CD4-positive, alpha-beta T cell treated with Interleukin-17A for 4 hours (primary cell): ENCODE data around the gene SLC35D1.
A peak's percentile ranks its signal among the peaks of the same experiment; 100 is the strongest.
"Not testable (repeated sequence)": the region's sequence is repeated elsewhere in the genome, so short reads cannot be mapped to it uniquely, and the experiment has no call there.

Experiments used
- DNase-seq: peaks from one replicate; pipeline ENCODE4 v3.0.0-alpha.2; 2020; ENCODE audit warnings: mixed read lengths

SLC35D1 gene

GRCh38 chr1:66982561-66983260, 71.2 kb downstream of the SLC35D1 start:
- DNase-seq = no peak

- DNase-seq = peak; percentile 71
Measured at GRCh38 chr1:66981679-66982078, 72.3 kb downstream of the SLC35D1 start.

- no peak for DNase-seq
Measured at GRCh38 chr1:66980745-66981367, 73.1 kb downstream of the SLC35D1 start.

- DNase-seq = not testable (repeated sequence)
Measured at GRCh38 chr1:66979621-66980020, 74.3 kb downstream of the SLC35D1 start.

- DNase-seq = no peak
Measured at GRCh38 chr1:66978201-66978600, 75.7 kb downstream of the SLC35D1 start.

GRCh38 chr1:66968574-66968973, 85.4 kb downstream of the SLC35D1 start:
- DNase-seq = no peak

- not testable (repeated sequence) for DNase-seq
Measured at GRCh38 chr1:66966188-66966873, 87.6 kb downstream of the SLC35D1 start.

GRCh38 chr1:66957938-66958337, 96.0 kb downstream of the SLC35D1 start:
- no peak for DNase-seq

- DNase-seq = no peak
Measured at GRCh38 chr1:66954208-66954607, 99.7 kb downstream of the SLC35D1 start.

GRCh38 chr1:66951513-66951912, 102.4 kb downstream of the SLC35D1 start:
- DNase-seq = no peak
